ENCODE measurements around the gene KCND3. TPM values are rescaled to one million over a fixed set of nuclear protein-coding genes. Genes with fewer than 3 reads are reported as not detected.

KCND3 gene
- total RNA-seq, 1 experiment from 2014 or later, result not detected

DNA sequence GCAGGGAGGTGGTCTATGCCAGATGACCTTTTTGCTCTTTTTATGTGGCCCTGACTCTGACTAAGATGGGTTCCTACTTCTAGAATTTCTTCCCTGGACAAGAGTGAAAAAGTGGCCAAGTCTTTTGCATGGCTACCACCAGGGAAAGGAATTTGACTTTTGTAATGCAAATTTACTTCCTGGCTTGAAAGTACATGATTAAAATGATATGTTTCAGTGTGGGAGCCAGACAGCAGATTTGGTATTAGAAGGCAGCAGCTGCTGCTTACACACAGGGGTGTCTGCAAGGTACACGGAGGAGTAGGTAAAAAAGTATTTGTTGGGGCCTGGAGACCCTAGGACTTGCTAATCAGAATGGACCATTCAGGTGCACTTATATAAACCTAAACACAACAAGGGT is 78.4 kb downstream of the KCND3 start:
- BruUV-seq (replicated peaks), result no TSS peak
- H3K9me3 Mint-ChIP-seq (ENCODE audit: unreplicated experiment), result no peaks in the 10 kb centered on the region
- no peaks in the 10 kb centered on the region for H3K36me3 Mint-ChIP-seq (ENCODE audit: insufficient read depth, unreplicated experiment)
- POLR2A ChIA-PET, result no interaction called here
- no peaks in the 10 kb centered on the region for H3K4me1 Mint-ChIP-seq (ENCODE audit: insufficient read depth, unreplicated experiment)
- no peak overlapping the region for H3K27ac Mint-ChIP-seq (ENCODE audit: low read depth, unreplicated experiment)
- no peak for DNase-seq (ENCODE audit: unreplicated experiment)
- H3K27me3 Mint-ChIP-seq (ENCODE audit: insufficient read depth, unreplicated experiment), result peaks cover 71% of the 10 kb centered on the region
- intact Hi-C loops (cut with micrococcal nuclease), result no loop called here
- CTCF ChIA-PET, result no interaction called here
- H3K4me3 Mint-ChIP-seq (ENCODE audit: unreplicated experiment), result no peak overlapping the region
- TF ChIP-seq, protein P1, sequence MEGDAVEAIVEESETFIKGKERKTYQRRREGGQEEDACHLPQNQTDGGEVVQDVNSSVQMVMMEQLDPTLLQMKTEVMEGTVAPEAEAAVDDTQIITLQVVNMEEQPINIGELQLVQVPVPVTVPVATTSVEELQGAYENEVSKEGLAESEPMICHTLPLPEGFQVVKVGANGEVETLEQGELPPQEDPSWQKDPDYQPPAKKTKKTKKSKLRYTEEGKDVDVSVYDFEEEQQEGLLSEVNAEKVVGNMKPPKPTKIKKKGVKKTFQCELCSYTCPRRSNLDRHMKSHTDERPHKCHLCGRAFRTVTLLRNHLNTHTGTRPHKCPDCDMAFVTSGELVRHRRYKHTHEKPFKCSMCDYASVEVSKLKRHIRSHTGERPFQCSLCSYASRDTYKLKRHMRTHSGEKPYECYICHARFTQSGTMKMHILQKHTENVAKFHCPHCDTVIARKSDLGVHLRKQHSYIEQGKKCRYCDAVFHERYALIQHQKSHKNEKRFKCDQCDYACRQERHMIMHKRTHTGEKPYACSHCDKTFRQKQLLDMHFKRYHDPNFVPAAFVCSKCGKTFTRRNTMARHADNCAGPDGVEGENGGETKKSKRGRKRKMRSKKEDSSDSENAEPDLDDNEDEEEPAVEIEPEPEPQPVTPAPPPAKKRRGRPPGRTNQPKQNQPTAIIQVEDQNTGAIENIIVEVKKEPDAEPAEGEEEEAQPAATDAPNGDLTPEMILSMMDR (IDR thresholded peaks at IDR 0.05; ENCODE audit: unreplicated experiment), result no peak

DNA sequence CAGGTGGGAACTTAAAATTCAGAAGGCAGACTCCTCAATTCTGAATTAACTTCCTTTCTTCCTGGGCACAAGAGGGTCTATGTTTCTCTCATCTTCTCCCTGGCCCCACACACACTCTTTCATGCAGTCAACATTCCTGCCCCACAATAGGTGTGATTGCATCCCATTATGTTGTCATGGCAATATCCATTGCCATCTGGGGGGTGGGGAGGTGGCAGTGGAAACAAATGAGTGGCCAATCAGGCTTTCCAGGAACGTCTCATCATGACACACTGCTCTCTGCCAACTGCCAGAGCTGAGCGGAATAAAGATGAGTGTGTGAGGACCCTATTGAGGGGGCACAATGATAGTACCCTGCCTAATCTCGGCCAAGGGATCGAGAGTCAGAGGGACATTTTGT is 80.4 kb downstream of the KCND3 start:
- no peaks in the 10 kb centered on the region for H3K4me1 Mint-ChIP-seq (ENCODE audit: insufficient read depth, unreplicated experiment)

DNA sequence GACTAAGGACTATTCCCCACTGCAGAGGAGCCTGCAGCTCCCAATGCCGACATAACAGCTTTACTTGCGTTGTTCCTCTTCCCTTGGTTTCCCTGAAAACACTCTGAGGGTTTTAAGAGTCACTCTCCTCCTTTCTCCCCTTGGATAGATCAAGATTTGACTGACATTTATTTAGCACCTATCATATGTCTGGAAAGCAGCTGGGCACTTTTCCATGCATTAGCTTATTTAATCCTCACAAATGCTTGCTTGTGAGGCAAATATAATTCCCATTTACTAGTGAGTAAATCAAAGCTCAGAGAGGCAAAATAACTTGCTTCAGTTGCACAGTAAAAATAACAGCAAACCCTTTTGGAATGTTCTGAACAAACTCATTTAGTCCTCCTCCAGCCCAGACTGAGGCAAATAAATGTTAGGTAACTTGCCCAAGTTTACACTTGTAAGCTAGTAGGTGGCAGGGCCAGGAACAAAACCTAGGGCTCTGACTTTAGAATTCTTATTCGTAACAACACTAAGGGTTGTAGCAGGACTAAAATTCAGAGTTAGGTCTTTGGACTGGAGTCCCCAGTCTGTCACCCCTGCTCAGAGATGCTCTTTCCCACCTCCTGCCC is 81.4 kb downstream of the KCND3 start:
- no peak overlapping the region for H3K4me3 Mint-ChIP-seq (ENCODE audit: unreplicated experiment)
- TF ChIP-seq, protein P1 (IDR thresholded peaks at IDR 0.05; ENCODE audit: unreplicated experiment), result no peak
- intact Hi-C loops (cut with micrococcal nuclease), result no loop called here
- CTCF ChIA-PET, result no interaction called here
- no peak overlapping the region for H3K27ac Mint-ChIP-seq (ENCODE audit: low read depth, unreplicated experiment)
- no peak for DNase-seq (ENCODE audit: unreplicated experiment)
- H3K4me1 Mint-ChIP-seq (ENCODE audit: insufficient read depth, unreplicated experiment), result no peaks in the 10 kb centered on the region
- POLR2A ChIA-PET, result no interaction called here
- H3K9me3 Mint-ChIP-seq (ENCODE audit: unreplicated experiment), result no peaks in the 10 kb centered on the region
- H3K36me3 Mint-ChIP-seq (ENCODE audit: insufficient read depth, unreplicated experiment), result no peaks in the 10 kb centered on the region
- BruUV-seq (replicated peaks), result no TSS peak
- peaks cover 60% of the 10 kb centered on the region for H3K27me3 Mint-ChIP-seq (ENCODE audit: insufficient read depth, unreplicated experiment)

More for the DNA sequence above, 80.4 kb downstream of the KCND3 start:
- H3K36me3 Mint-ChIP-seq (ENCODE audit: insufficient read depth, unreplicated experiment), result no peaks in the 10 kb centered on the region
- ChIA-PET POLR2A (no interaction called here), CTCF (no interaction called here)
- intact Hi-C loops (cut with micrococcal nuclease), result no loop called here
- peaks cover 69% of the 10 kb centered on the region for H3K27me3 Mint-ChIP-seq (ENCODE audit: insufficient read depth, unreplicated experiment)
- BruUV-seq (replicated peaks), result no TSS peak
- no peaks in the 10 kb centered on the region for H3K9me3 Mint-ChIP-seq (ENCODE audit: unreplicated experiment)
- no peak for DNase-seq (ENCODE audit: unreplicated experiment)
- no peak overlapping the region for H3K4me3 Mint-ChIP-seq (ENCODE audit: unreplicated experiment)
- no peak overlapping the region for H3K27ac Mint-ChIP-seq (ENCODE audit: low read depth, unreplicated experiment)
- TF ChIP-seq, protein P1 (IDR thresholded peaks at IDR 0.05; ENCODE audit: unreplicated experiment), result no peak

DNA sequence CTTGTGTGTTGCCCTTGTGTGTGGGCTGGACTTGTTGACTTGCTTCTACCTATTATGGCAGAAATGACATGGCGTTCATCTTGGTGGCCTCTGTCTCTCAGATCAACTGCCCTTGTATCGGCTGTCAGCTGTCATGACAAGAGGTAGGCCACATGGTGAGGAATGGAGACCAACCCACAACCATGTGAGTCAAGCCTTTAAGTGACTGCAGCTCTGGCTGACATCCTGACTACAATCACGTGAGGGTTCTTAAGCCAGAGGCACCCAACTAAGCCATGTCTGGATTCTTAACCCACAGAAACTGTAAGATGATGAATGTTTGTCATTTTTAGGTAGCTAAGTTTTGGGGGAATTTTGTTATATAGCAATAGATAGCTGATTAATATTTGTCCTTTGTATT is 82.1 kb downstream of the KCND3 start:
- intact Hi-C loops (cut with micrococcal nuclease), result no loop called here
- H3K27me3 Mint-ChIP-seq (ENCODE audit: insufficient read depth, unreplicated experiment), result peaks cover 60% of the 10 kb centered on the region
- H3K9me3 Mint-ChIP-seq (ENCODE audit: unreplicated experiment), result no peaks in the 10 kb centered on the region
- BruUV-seq (replicated peaks), result no TSS peak
- TF ChIP-seq, protein P1 (IDR thresholded peaks at IDR 0.05; ENCODE audit: unreplicated experiment), result no peak
- H3K36me3 Mint-ChIP-seq (ENCODE audit: insufficient read depth, unreplicated experiment), result no peaks in the 10 kb centered on the region
- ChIA-PET CTCF (no interaction called here), POLR2A (no interaction called here)
- no peak overlapping the region for H3K4me3 Mint-ChIP-seq (ENCODE audit: unreplicated experiment)
- H3K4me1 Mint-ChIP-seq (ENCODE audit: insufficient read depth, unreplicated experiment), result no peaks in the 10 kb centered on the region
- H3K27ac Mint-ChIP-seq (ENCODE audit: low read depth, unreplicated experiment), result no peak overlapping the region
- DNase-seq (ENCODE audit: unreplicated experiment), result no peak

Measured in MCF 10A (cell line).